GM19395 (cell line): Measurements from ENCODE around the gene LCN15.
"Not testable (repeated sequence)": the region's sequence is repeated elsewhere in the genome, so short reads cannot be mapped to it uniquely, and the experiment has no call there.

Source experiments
- ATAC-seq: cut with Tn5 transposase; IDR thresholded peaks from one replicate; pipeline ENCODE4 v1.9.1; 2021; ENCODE audit warnings: mild to moderate bottlenecking, moderate library complexity; ENCODE audit not compliant: unreplicated experiment

Gene LCN15

DNA sequence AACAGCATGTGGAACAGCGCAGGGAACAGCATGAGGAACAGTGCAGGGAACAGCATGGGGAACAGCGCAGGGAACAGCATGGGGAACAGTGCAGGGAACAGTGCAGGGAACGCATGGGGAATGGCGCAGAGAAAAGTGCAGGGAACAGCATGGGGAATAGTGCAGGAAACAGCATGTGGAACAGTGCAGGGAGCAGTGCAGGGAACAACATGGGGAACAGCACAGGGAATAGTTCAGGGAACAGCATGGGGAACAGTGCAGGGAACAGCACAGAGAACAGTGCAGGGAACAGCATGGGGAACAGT is 8.2 kb downstream of the LCN15 start:
- no peak for ATAC-seq

DNA sequence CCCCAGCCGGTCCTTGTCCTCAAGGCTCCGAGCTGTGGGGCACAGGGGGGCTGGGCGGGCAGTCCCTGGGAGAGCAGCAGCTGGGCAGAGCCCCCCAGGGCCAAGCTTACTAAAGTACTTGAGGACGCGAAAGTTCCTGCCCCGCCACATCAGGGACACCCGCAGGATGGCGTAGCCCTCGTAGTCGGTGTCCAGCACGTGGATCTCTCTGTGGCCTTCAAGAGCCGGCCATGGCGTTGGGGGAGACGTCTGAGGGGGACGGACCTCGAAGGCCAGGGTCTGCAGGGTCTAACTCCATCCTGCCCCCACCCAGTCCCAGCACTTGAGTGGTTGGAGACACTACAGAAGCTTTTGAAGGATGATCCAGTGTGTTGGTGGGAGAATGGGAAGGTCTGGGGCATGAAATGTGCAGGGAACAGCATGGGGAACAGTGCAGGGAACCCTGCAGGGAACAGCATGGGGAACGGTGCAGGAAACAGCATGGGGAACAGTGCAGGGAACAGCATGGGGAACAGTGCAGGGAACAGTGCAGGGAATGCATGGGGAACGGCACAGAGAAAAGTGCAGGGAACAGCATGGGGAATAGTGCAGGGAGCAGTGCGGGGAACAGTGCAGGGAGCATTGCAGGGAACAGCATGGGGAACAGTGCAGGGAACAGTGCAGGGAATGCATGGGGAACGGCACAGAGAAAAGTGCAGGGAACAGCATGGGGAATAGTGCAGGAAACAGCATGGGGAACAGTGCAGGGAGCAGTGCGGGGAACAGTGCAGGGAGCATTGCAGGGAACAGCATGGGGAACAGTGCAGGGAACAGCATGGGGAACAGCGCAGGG is 8.8 kb downstream of the LCN15 start:
- not testable (repeated sequence) for ATAC-seq

DNA sequence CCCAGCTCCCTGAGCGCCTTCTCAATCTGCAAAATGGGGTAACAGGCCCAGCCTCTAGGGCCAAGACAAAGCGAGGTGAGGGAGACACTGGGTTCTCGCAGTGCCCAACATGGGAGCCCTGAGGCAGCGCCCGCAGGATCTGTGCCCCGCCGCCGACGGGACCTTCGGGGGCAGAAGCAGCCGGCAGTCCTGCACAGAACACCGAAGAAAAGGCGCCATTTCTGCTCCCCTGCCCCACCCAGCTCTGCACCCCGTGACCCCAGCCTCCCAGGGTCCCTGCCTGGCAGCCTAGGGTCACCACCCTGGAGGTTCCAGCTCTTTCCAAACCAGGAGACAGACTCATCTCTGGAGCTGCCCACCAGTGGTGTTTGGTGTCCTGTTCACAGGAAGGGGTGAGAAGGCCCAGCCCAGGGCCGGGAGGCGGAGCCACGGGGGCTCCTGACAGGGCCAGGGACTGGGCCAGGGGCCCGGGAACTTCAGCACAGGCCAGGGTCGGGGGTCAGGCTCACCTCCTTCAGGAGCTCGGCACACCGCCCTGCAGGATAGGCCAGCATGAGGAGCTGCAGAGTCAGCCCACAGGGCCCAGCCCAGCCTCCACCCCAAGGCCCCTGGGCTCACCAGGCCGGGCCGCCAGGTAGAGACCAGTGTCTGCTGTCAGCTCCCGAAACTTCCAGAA is 9.6 kb downstream of the LCN15 start:
- ATAC-seq: no peak

DNA sequence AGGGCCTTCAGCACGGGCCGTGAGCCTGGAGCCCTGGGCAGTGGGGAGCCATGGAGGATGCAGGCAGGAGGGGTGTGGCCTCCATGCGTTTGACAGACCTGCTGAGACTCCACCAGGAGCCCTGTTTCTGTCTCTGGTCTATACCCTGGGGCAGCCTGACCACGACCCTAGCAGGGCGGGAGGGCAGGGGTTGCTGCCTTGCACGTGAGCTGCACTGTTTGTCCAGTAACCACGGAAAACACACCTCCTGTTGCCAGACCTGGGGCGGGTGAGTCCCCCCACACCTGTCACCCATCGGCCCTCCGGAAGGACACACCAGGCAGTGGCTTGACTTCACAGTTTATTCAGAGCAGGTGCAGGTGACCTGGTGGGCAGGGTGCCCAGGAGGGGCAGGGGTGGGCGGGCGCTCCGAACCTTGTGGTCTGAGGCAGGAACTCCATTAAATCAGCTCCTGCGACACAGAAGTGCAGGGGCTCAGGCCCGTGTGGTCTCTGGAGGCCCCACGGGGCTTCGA is 10.2 kb downstream of the LCN15 start:
- ATAC-seq: no peak

DNA sequence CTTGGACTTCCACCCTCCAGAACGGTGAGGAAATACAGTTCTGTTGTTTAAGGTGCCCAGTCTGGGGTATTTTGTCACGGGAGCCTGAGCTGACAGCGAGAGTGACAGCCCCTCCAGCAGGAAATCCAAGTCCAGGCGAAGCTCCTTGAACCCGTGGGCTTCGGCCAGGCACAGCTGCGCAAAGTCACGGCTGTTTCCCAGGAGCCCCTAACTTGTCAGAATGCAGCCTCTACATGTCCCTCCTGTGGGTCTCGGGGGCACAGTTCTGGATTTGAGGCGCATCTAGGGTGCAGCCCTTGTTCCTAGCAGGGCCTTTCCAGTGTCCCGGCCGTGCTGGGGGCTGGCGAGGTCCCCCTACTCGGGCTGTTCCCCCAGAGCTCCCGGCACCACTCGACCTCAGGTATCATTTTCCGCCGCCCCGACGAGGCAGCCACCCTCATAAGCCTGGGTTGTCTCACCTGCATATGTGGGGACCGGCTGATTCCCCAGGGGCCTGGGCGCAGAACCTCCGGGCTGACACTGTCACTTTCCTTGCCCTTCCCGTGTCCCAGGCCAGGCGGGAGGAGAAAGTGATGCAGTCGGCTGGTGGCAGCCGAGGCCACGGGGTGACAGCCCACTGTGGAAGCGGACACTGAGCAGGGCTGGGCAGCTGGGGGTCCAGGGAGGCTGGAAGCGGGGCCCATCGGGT is 10.8 kb downstream of the LCN15 start:
- ATAC-seq: no peak

DNA sequence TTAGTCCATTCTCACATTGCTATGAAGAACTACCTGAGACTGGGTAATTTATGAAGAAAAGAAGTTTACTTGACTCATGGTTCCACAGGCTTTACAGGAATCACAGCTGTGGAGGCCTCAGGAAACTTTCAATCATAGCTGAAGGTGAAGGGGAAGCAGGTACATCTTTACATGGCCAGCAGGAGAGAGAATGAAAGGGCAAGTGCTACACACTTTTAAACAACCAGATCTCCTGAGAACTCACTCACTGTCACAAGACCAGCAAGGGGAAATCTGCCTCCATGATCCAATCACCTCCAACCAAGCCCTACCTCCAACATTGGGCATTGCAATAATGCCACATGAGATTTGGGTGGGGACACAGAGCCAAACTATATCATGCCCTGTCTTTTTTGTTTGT is 12.5 kb downstream of the LCN15 start:
- no peak for ATAC-seq

DNA sequence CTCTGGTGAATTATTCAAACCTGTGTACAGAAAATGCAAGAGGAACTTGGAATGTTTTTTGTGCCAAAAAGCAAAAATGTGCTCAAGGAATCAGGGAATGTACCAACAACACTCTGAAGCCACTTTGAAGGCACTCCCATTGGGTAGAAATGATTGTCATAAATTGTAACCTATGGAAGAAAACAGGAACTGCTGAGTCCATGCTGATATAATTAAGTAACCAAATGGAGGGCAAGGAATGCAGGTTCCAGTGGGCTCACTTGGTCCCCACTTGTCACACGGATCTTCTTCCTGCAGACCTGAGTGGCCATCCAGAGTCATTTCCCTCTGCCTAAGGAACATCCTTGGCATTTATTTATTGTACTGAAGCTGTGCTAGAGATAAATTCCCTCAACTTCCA is 13.1 kb downstream of the LCN15 start:
- ATAC-seq: no peak

DNA sequence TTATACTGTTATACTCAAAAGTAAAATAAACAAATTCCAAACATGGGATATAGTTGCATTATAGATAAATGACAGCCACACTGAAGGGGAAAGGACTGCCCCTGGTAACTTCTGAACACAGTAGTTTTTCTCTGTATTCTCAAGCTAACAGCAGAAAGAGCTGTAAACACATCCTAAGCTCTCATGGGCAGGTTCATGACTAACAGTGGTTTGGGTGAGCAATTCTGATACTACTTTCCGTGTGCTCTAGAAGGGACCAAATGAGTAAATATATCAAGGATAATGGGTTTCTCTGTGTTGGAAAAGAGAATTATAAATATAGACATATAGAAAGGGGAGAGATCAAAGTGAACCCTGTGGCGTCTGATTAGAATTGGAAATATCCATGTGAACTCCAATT is 13.8 kb downstream of the LCN15 start:
- no peak for ATAC-seq

DNA sequence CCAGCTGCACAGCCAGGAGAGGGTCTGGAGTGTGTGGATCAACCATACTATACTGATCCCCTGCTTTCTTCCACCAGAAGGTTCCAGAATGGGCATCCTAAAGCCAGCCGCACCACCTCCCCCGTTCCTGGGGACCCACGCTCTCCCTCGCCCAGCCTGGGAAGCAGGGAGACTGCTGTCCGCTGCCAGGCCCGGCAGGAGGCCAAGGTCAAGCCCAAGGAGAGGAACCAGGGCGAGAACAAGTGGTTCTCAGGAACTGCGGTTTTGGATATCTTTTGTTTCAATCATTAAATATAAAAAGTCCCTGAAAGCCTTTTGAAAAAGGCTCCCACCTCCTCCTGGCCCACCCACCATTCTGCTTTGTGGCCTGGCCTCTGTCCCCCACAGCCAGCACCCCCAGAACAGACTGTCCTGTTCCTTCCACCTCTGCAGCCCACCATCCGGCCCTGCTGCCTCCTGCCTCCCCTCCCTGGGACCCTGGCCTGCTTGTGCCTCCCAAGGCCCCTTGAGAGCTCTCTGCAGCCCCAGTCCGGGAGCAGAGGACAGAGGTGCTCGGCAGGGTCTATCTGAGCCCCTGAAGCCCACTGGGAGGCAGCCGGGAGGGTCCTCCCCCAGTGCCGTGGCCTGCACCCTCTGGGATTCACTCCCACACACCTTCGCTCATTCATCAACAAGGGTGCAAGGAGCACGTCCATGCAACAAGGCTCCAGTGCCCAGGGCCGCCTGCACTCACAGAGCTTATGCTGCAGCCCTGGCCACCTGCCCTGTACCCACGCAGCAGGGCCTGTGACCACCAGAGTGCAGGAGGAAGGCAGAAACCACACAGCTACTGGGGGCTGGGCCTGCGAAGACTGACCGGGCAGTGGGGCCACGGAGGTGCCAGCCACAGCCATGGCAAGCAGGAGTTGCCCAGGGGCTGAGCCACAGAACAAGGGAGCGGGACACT is 15.4 kb downstream of the LCN15 start:
- no peak for ATAC-seq

DNA sequence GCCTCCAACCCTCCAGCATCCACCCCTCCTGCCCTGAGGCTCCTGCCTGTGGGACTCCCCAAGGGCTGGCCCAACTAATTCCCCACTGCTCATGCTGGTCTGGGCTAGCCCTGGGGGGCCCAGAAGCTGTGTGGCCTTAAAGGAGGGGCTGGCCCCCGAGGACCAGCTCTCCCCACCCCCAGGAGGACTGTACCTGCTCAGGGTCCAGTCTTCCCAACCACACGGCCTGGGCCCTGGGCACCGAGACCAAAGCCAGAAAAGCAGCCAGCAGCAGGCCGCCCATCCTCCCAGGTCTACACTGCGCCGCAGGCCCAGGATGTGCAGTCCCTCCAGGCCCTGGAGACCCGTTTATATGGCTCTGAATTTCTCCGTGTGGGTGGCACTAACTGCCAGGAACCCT is 16.1 kb downstream of the LCN15 start, which contains the start of gene LCN6:
Gene LCN6 (minus strand): TSS at position 325 of the 400 bp plus-strand sequence. CDS start 42 bp downstream, at position 283.
- ATAC-seq: no peak

DNA sequence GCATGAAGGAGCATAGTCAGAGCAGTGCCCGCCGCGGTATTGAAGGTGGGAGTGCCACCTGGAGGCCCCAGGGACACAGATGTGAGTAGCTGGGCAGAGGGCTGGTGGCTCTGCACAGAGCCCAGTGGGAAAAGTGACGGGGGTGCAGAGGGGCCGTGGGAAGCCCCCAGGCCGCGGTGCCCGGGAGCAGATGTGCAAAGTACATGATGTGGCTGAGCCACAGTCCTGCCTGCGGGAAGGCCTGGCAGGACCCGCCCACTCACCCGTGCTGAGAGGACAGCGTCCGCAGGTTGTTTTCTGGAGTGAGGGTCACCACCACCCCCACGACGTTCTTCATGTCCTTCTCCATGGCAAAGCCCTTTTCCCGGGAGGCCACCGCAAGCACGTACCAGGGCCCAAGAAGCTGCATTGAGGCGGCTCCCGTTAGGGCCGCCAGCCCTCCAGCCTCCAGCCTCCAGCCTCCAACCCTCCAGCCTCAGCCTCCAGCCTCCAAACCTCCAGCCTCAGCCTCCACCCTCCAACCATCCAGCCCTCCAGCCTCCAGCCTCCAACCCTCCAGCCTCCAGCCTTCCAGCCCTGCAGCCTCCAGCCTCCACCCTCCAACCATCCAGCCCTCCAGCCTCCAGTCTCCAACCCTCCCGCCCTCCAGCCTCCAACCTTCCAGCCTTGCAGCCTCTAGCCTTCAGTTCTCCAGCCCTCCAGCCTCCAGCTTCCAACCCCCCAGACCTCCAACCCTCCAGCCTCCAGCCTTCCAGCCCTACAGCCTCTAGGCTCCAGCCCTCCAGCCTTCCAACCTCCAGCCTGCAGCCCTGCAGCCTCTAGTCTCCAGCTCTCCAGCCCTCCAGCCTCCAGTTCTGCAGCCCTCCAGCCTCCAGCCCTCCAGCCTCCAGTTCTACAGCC is 16.9 kb downstream of the LCN15 start:
- no peak for ATAC-seq

DNA sequence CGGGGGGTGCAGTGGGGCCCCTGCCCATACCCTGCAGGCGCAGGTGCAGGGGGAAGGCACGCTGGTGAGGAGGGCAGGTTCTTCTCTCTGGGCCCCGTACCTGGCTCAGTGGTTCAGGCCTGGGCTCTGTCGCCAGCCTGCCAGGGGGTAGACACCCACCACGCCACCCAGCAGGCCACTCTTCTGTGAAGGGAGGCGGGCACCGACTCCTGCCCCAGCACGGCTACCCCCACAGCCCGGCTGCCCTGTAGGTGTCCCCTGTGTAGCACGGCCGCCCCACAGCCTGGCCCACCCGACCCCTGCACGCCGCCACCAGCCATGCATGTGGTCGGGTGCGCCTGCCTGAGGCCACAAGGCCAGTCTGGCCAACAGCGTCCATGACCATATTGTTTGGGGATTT is 17.7 kb downstream of the LCN15 start:
- ATAC-seq: no peak

DNA sequence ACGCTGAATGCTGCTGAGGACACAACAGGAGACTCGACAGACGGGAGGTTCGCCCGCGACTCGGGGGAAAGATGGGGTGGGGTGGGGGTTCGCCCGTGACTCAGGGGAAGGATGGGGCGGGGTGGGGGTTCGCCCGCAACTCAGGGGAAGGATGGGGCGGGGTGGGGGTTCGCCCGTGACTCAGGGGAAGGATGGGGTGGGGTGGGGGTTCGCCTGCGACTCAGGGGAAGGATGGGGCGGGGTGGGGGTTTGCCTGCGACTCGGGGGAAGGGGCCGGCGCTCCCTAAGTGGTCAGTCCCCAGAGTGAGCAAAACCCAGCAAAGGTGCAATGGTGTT is 18.2 kb downstream of the LCN15 start:
- ATAC-seq: no peak

DNA sequence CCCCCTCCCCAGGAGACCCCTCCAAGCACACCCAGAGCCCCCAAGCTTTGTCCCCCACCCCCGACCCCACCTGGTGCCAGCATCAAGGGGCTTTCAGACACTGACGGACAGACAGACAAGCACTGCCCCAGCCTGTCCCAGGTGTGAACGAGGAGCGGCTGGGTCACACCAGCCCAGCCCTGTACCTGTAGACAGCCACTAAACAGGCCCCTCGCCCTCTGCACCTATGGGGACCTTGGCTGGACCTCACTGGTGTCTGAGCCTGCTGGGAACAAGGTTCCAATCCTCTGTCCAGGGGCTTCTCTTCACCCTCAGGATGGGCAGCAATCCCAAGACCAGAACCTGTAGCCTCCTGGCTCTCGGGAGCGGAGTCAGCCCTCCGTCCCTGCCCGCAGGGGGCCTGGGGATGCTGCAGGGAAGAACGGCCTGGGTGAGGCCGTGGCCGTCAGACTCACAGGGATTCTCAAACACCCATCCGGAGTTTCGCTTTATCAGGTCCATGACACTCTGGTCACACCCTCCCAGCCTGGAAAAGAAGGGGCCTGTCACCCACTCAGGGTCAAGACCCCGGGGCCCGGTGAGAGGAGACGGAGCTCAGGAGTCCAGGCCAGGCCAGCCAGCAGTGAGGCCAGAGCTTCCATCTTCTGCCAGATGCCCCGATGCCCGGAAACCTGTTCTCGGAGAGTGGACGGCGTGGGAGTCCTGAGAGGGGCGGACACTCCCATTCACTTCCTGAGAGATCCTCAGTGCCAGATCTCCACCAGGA is 18.7 kb downstream of the LCN15 start:
- ATAC-seq: no peak

DNA sequence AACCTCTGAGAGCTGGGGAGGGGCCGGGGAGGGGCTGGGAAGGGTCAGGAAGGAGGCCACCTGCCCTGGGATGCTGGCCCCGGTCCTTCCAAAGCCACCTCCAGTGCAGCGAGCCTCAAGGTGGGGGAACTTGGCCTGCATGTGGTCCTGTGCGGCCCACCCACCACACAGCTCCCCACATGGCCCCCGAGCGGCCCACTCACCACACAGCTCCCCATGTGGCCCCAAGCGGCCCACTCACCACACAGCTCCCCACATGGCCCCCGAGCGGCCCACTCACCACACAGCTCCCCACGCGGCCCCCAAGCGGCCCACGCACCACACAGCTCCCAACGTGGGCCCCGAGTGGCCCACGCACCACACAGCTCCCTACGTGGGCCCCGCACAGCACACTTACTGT is 19.5 kb downstream of the LCN15 start:
- no peak for ATAC-seq

DNA sequence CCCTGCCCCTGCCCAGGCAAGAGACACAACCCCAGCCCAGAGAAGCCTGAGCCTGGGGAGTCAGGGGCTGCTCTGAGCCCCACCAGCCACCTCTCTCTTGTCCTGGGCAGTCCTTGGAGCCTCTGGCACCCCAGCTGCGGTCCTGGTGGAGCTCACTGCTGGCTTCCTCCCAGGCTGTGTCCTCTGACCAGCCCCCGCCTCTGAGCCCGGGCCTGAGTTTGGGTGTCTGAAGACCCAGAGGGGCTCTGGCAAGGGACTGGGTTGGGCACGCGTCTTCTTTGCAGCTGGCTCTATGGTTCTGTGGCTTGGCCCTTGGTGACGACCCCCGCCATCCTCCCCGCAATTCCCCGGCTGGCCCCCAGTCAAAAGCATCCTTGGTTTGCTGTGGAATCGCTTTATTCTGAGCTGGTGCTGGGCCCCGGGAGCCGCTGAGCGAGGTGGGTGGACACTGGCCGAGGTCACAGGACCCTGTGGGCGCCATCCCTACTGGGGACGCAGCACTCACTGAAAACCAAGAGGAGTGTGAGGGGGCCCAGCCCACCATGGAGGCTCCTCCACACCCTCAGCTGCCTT is 20.6 kb downstream of the LCN15 start:
- no peak for ATAC-seq

DNA sequence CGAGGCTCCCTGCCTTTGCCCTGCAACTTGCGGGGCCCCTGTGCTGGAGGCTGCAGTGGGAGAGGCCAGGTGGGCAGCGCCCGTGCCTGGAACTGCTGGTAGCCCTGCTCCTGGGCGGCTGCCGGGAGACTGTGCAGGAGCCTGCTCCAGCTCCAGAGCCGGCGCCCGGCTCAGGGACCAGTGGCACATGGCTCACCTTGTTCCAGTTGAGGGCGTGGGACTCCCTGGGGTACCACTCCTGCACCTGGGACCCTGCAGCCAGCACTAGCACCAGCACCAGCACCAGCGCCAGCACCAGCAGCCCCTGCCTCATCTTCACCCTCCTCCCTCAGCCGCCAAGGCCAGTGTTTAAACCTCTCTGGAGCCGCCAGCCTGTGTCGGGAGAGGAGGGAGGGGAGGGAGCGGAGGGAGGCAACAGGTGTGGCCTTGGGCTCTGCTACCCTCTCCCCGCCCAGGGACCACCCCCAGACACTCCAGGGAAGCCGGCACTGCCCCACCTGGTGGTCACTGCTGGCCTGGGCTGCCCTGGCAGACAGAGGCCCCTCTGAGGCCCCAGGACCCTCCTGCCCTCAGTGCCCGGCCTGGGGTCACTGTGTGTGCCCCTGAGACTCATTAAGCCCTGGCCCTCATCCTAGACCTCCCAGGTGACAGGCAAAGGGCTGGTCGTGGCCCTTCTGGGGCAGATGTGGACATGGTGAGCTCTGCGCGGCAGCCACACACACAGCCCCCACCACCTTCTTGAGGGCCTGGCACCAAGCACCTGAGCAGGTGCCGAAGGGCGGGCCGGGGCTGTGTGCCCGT is 21.5 kb downstream of the LCN15 start, which contains the start of gene LCN10:
Gene LCN10 (minus strand): TSS at position 350 of the 801 bp plus-strand sequence. CDS start 37 bp downstream, at position 313.
- ATAC-seq: no peak
